ENCODE results near the gene CYBRD1. TPM values are rescaled to one million over a fixed set of nuclear protein-coding genes. Genes with fewer than 3 reads are reported as not detected.

The CYBRD1 gene
- total RNA-seq, 1 experiment from 2014 or later = 10.2 TPM

GRCh38 chr2:171602352-171602751, 80.1 kb downstream of the CYBRD1 start:
- DNase-seq (ENCODE audit: low read depth) = no peak

Other genes with a start within 250 kb of the CYBRD1 start
- 17.1 and 20.2 TPM in 2 replicates for gene METTL8, start 88.5 kb upstream of the CYBRD1 start, total RNA-seq (2014; rRNA removed; shearing (Covaris generic))
- 10.7 and 15.4 TPM in 2 replicates for gene DCAF17, start 88.2 kb upstream of the CYBRD1 start, total RNA-seq (2014; rRNA removed; shearing (Covaris generic))
- gene DYNC1I2, start 165.0 kb downstream of the CYBRD1 start, total RNA-seq (2014; rRNA removed; shearing (Covaris generic)) = 101 and 146 TPM in 2 replicates

All from Daoy (cell line).